NOMO-1 (cell line): ENCODE data around the gene HMGCS1.
A peak's percentile ranks its signal among the peaks of the same experiment; 100 is the strongest.
"Not testable (repeated sequence)": the region's sequence is repeated elsewhere in the genome, so short reads cannot be mapped to it uniquely, and the experiment has no call there.

Experiments used
- DNase-seq, 2 experiments: peaks; one replicate each; lab custom pipeline; 2025; ENCODE audit not compliant: unreplicated experiment in 2 of 2; lab: John Stamatoyannopoulos, UW

Gene HMGCS1

GRCh38 chr5:43313035-43313853, at the start of gene HMGCS1:
HMGCS1 (minus strand) TSS chr5:43313412; CDS start chr5:43298965, 14,447 bp downstream.
- DNase-seq = peak; percentile 100

GRCh38 chr5:43358726-43359125, 45.5 kb upstream of the HMGCS1 start:
- no peak for DNase-seq

- no peak for DNase-seq
These were observed 45.1 kb upstream of the HMGCS1 start for GRCh38 chr5:43358301-43358700.

- no peak for DNase-seq
These were observed 44.7 kb upstream of the HMGCS1 start for GRCh38 chr5:43357878-43358281.

- no peak for DNase-seq
These were observed 43.9 kb upstream of the HMGCS1 start for GRCh38 chr5:43357067-43357466.

- no peak for DNase-seq
These were observed 41.6 kb upstream of the HMGCS1 start for GRCh38 chr5:43354774-43355173.

- no peak for DNase-seq
These were observed 40.5 kb upstream of the HMGCS1 start for GRCh38 chr5:43353668-43354067.

GRCh38 chr5:43352915-43353314, 39.7 kb upstream of the HMGCS1 start:
- DNase-seq = no peak

- DNase-seq = no peak
These were observed 38.9 kb upstream of the HMGCS1 start for GRCh38 chr5:43352131-43352530.

GRCh38 chr5:43348861-43349363, 35.7 kb upstream of the HMGCS1 start:
- no peak for DNase-seq

- no peak for DNase-seq
These were observed 35.0 kb upstream of the HMGCS1 start for GRCh38 chr5:43348207-43348606.

- peak; percentile 89 to 100 for DNase-seq
These were observed 25.6 kb upstream of the HMGCS1 start for GRCh38 chr5:43338862-43339261.

GRCh38 chr5:43336159-43336558, 22.9 kb upstream of the HMGCS1 start:
- DNase-seq = no peak

GRCh38 chr5:43335681-43336080, 22.5 kb upstream of the HMGCS1 start:
- DNase-seq = no peak

- no peak for DNase-seq
These were observed 19.2 kb upstream of the HMGCS1 start for GRCh38 chr5:43332401-43332800.

GRCh38 chr5:43325624-43326023, 12.4 kb upstream of the HMGCS1 start:
- not testable (repeated sequence) for DNase-seq

- DNase-seq = not testable (repeated sequence)
These were observed 10.3 kb upstream of the HMGCS1 start for GRCh38 chr5:43323488-43323887.

GRCh38 chr5:43320846-43321245, 7.6 kb upstream of the HMGCS1 start:
- no peak for DNase-seq

GRCh38 chr5:43316421-43316820, 3.2 kb upstream of the HMGCS1 start:
- DNase-seq = no peak

GRCh38 chr5:43315682-43316081, 2.5 kb upstream of the HMGCS1 start:
- no peak for DNase-seq

- DNase-seq = no peak
These were observed 2.1 kb upstream of the HMGCS1 start for GRCh38 chr5:43315263-43315662.

- no peak for DNase-seq
These were observed 1.5 kb upstream of the HMGCS1 start for GRCh38 chr5:43314724-43315123.
